PFSK-1 (cell line): Measurements from ENCODE around the gene FUCA1.

Experiments
- FOXP2 ChIP-seq: optimal IDR thresholded peaks from 2 replicates; pipeline ENCODE3; 2011; ENCODE audit warnings: borderline replicate concordance, control low read depth, inconsistent platforms; ENCODE audit not compliant: insufficient read depth; ENCODE audit errors: extremely low read length, extremely low read depth
- POLR2AphosphoS5 ChIP-seq: IDR thresholded peaks from 2 replicates; pipeline ENCODE4 v1.6.1; 2012; ENCODE audit warnings: low read depth, mild to moderate bottlenecking, control low read depth, low read length, moderate library complexity
- SIN3A ChIP-seq: IDR thresholded peaks from 2 replicates; pipeline ENCODE4 v1.6.1; 2012; ENCODE audit warnings: mild to moderate bottlenecking, low read length, moderate library complexity, borderline replicate concordance; ENCODE audit not compliant: insufficient read depth
- TAF1 ChIP-seq: IDR thresholded peaks from 2 replicates; pipeline ENCODE4 v1.6.1; 2012; ENCODE audit warnings: low read length, control low read depth, borderline replicate concordance; ENCODE audit not compliant: insufficient read depth
- TF ChIP-seq, protein P1 (sequence below), 2 experiments: IDR thresholded peaks; 2 replicates each; pipeline versions ENCODE4 v1.6.1 to v1.8.0; 2011 to 2012; ENCODE audit warnings: low read depth in 2 of 2, low read length in 2 of 2, control low read depth in 1 of 2, inconsistent platforms in 1 of 2, mild to moderate bottlenecking in 1 of 2, moderate library complexity in 1 of 2; ENCODE audit not compliant: insufficient read depth in 1 of 2

Gene FUCA1

DNA sequence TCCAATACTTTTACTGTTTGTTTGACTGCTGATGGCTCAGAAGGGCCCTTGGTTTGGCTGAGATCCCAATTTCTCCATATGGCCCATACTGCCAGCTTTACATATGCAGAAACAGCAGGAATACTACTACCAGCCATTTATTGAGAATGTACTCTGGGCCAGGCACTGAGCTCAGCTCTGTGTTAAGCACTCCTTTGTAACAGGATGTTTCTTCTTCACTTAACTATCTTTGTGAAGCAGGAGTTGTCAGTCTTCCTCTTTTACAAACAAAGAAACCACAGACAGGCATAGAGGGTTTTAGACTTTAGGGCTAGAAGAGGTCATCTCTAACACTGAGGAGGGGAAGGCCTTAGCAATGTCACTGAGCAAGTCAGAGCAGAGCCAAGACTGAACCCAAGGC lies 51.2 kb downstream of the FUCA1 start:
- TF ChIP-seq SIN3A (no peak), TAF1 (no peak), POLR2AphosphoS5 (no peak), FOXP2 (no peak)
- TF ChIP-seq, protein P1, sequence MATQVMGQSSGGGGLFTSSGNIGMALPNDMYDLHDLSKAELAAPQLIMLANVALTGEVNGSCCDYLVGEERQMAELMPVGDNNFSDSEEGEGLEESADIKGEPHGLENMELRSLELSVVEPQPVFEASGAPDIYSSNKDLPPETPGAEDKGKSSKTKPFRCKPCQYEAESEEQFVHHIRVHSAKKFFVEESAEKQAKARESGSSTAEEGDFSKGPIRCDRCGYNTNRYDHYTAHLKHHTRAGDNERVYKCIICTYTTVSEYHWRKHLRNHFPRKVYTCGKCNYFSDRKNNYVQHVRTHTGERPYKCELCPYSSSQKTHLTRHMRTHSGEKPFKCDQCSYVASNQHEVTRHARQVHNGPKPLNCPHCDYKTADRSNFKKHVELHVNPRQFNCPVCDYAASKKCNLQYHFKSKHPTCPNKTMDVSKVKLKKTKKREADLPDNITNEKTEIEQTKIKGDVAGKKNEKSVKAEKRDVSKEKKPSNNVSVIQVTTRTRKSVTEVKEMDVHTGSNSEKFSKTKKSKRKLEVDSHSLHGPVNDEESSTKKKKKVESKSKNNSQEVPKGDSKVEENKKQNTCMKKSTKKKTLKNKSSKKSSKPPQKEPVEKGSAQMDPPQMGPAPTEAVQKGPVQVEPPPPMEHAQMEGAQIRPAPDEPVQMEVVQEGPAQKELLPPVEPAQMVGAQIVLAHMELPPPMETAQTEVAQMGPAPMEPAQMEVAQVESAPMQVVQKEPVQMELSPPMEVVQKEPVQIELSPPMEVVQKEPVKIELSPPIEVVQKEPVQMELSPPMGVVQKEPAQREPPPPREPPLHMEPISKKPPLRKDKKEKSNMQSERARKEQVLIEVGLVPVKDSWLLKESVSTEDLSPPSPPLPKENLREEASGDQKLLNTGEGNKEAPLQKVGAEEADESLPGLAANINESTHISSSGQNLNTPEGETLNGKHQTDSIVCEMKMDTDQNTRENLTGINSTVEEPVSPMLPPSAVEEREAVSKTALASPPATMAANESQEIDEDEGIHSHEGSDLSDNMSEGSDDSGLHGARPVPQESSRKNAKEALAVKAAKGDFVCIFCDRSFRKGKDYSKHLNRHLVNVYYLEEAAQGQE (IDR thresholded peaks at IDR 0.05; ENCODE audit: insufficient read depth in 1 of 2, low read depth in 2 of 2, low read length in 2 of 2) = no peak

DNA sequence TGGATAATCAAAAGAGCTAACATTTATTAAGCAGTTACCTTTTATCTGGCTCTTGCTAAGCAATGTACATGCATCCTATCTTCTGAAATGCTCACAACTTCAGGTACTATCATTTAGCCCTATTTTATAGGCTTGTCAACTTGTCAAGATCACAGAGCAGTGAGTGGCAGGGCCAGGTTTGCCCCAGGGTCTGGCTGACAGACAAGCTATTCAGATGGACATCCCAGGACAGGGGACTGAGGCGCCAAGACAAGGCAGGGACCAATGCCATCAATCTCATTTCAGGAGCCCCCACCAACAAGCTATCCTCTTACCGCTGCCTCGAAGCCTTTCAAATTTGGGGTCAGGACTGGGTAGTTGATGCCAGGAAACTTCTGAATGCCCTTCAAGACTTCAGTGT lies 51.7 kb downstream of the FUCA1 start:
- TF ChIP-seq SIN3A = no peak
- no peak for TF ChIP-seq TAF1
- TF ChIP-seq FOXP2 = no peak
- TF ChIP-seq, protein P1 (IDR thresholded peaks at IDR 0.05; ENCODE audit: insufficient read depth in 1 of 2, low read depth in 2 of 2, low read length in 2 of 2) = no peak
- no peak for TF ChIP-seq POLR2AphosphoS5

DNA sequence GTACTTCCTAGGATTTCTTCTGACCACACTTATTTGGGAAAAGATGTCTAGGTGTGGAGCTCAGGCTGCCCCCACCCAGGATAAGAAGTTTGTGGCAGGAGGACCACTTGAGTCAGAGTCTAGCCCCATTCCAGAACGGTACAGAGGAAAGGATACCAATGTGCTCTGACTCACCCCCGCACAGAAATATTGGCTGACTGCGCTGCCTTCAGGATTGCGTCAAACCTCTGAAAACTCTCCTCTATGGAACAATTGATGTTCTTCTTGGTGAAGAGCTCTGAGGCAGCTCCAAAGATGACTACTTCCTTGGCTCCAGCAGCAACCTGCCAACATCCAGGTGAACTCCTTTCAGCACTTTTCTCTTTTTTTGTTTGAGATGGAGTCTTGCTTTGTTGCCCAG lies 54.1 kb downstream of the FUCA1 start:
- TF ChIP-seq SIN3A = no peak

DNA sequence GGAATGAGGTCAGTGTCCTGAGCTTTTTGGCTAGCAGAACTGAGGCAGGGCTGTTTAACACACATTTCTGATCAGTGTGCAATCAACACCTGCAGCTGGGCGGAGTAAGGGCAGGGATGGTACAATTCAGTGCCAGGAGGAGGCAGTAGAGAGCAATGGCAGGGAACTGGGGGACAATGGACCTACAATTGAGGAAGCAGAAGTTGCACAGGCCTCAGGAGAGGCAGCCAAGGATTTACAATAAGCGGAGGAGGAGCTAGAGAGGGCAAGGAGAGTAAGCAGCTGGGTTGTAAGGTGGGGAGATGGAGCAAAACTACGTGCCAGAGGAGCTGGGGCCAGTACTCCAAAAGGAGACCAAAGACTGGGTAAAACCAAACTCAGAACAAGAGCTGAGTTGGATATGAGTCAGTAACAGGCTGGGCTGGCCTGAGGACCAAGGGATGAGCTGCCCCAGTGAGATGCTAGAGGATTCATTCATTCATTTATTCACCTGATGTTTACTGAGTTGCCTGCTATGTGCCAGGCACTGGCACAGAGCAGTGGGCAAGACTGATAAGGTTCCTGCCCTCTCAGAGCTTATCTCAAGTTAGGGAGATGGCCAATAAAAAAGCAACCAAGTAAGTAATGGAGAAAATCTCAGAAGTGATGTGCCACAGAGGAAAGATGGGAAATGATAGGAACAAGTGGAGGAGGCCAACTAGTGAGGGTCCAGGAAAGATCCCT lies 57.1 kb downstream of the FUCA1 start:
- TF ChIP-seq FOXP2 (no peak), POLR2AphosphoS5 (no peak), TAF1 (no peak), SIN3A (no peak)
- TF ChIP-seq, protein P1 (IDR thresholded peaks at IDR 0.05; ENCODE audit: insufficient read depth in 1 of 2, low read depth in 2 of 2, low read length in 2 of 2) = no peak

DNA sequence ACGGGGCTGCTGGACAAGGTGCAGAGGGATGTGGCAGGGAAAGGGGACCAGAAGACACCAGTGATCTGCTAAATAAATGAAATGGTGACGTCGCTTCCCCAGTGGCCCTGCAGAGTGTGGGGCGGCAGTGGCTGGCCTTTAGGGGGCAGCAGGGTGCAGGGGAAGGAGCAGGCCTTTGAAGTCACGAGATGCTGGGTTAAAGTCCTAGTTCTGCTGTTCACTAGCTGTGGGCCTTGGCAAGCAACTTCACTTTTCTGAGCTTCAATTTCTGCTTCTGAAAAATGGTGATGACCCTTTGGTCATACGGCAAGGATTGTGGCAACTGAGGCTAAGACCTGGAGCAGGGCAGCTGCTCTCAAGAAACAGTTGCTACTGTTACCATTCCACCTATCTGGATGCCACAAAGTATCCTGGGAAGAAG lies 58.3 kb downstream of the FUCA1 start:
- TF ChIP-seq POLR2AphosphoS5 (no peak), FOXP2 (no peak)
- TF ChIP-seq, protein P1 (IDR thresholded peaks at IDR 0.05; ENCODE audit: insufficient read depth in 1 of 2, low read depth in 2 of 2, low read length in 2 of 2) = no peak

GRCh38 chr1:23807453-23807852 lies 60.6 kb downstream of the FUCA1 start:
- TF ChIP-seq FOXP2 (no peak), SIN3A (no peak), TAF1 (no peak), POLR2AphosphoS5 (no peak)
- TF ChIP-seq, protein P1 (IDR thresholded peaks at IDR 0.05; ENCODE audit: insufficient read depth in 1 of 2, low read depth in 2 of 2, low read length in 2 of 2) = no peak
